K562 (cell line): ENCODE measurements around the gene ZGLP1. TPM values are rescaled to one million over a fixed set of nuclear protein-coding genes. Genes with fewer than 3 reads are reported as not detected.

Source experiments
- ASH1L ChIP-seq: fragments of 450-650 bp; IDR thresholded peaks from 2 replicates; pipeline ENCODE4 v1.6.1; 2018; ENCODE audit warnings: borderline replicate concordance, mild to moderate bottlenecking, low read depth; ENCODE audit not compliant: partially characterized antibody
- CXXC5 ChIP-seq: fragments of 250-450 bp; sonication (Bioruptor Pico); IDR thresholded peaks from 2 replicates; pipeline ENCODE4 v1.8.0; 2022; ENCODE audit warnings: inconsistent platforms, mild to moderate bottlenecking, moderate library complexity
- EZH2 ChIP-seq: IDR thresholded peaks from 2 replicates; pipeline ENCODE4 v1.6.1; 2012; ENCODE audit warnings: low read depth, mild to moderate bottlenecking, inconsistent platforms, low read length, borderline replicate concordance
- NFE2 ChIP-seq: IDR thresholded peaks from 2 replicates; pipeline ENCODE4 v1.6.1; 2014; ENCODE audit warnings: antibody characterized with exemption, low read depth
- POLR2AphosphoS5 ChIP-seq: IDR thresholded peaks from 2 replicates; pipeline ENCODE4 v1.6.1; 2011; ENCODE audit warnings: mild to moderate bottlenecking, low read depth, low read length, moderate library complexity; ENCODE audit not compliant: control insufficient read depth, insufficient read depth
- PPARD ChIP-seq: fragments of 250-450 bp; sonication (Bioruptor Pico); IDR thresholded peaks from 2 replicates; pipeline ENCODE4 v1.8.0; 2022; ENCODE audit warnings: inconsistent platforms, mild to moderate bottlenecking, moderate library complexity
- PTRF ChIP-seq: fragments of 450-650 bp; IDR thresholded peaks from 2 replicates; pipeline ENCODE4 v1.6.1; 2016; ENCODE audit warnings: mild to moderate bottlenecking, missing genetic modification characterization, missing compliant biosample characterization
- PYGO2 ChIP-seq: fragments of 450-650 bp; IDR thresholded peaks from 2 replicates; pipeline ENCODE4 v1.6.1; 2016; ENCODE audit warnings: mild to moderate bottlenecking, missing genetic modification characterization, moderate library complexity, missing compliant biosample characterization
- SPI1 ChIP-seq: IDR thresholded peaks from 2 replicates; pipeline ENCODE4 v1.6.1; 2011; ENCODE audit warnings: low read depth, low read length, control low read depth, borderline replicate concordance
- ZFP30 ChIP-seq: fragments of 250-450 bp; sonication (Bioruptor Pico); IDR thresholded peaks from 2 replicates; pipeline ENCODE4 v1.8.0; 2022; ENCODE audit warnings: moderate library complexity, mild to moderate bottlenecking, inconsistent platforms, borderline replicate concordance
- ZNF224 ChIP-seq: sonication (generic); formaldehyde crosslinking; IDR thresholded peaks from 2 replicates; pipeline ENCODE4 v1.8.0; 2022; ENCODE audit warnings: mild to moderate bottlenecking, missing genetic modification reagents
- ZNF431 ChIP-seq: sonication (generic); formaldehyde crosslinking; IDR thresholded peaks from 2 replicates; pipeline ENCODE4 v1.8.0; 2022; ENCODE audit warnings: mild to moderate bottlenecking, missing genetic modification reagents
- ZNF75A ChIP-seq: fragments of 450-650 bp; formaldehyde crosslinking; IDR thresholded peaks from 2 replicates; pipeline ENCODE4 v1.4.0; 2020; ENCODE audit warnings: mild to moderate bottlenecking
- polyA plus RNA-seq, 8 experiments: library from polyadenylated mRNA; depleted of rRNA in 4 of 8; stranded (reverse) in 5 of 8; unstranded in 3 of 8; fragments of >200 nt; fragmentation: Nextera tagmentation in 2 of 8; fragmentation: Illumina TruSeq in 1 of 8; extraction: Ambion mirVana in 2 of 8; extraction: Trizol in 1 of 8; gene quantifications; 2 replicates each; pipeline versions ENCODE4 v1.2.1 to v1.2.3, GENCODE V29; 2011 to 2014; ENCODE audit warnings: inconsistent platforms in 1 of 8, missing spikeins in 1 of 8
- total RNA-seq, 7 experiments: library from RNA; depleted of rRNA in 6 of 7; stranded (reverse); fragments of >200 nt in 6 of 7; fragmentation: Illumina TruSeq in 2 of 7; extraction: Trizol in 2 of 7; gene quantifications; 2 replicates each; pipeline versions ENCODE4 v1.2.1 to v1.2.3, GENCODE V29; 2011 to 2021; ENCODE audit warnings: low replicate concordance in 1 of 7
- TF ChIP-seq, protein P1 (sequence below): fragments of 250-450 bp; sonication (Bioruptor Pico); IDR thresholded peaks from 2 replicates; pipeline ENCODE4 v1.4.0; 2020; ENCODE audit warnings: borderline replicate concordance
- TF ChIP-seq, protein P2 (sequence below): sonication (generic); formaldehyde crosslinking; IDR thresholded peaks from 2 replicates; pipeline ENCODE4 v1.8.1; 2022; ENCODE audit warnings: missing genetic modification reagents
- TF ChIP-seq, protein P3 (sequence below), 3 experiments: IDR thresholded peaks in 2 of 3; conservative IDR thresholded peaks in 1 of 3; 2 replicates each; pipeline ENCODE4 v1.5.1; 2011 to 2012; ENCODE audit warnings: low read length in 3 of 3, mild to moderate bottlenecking in 3 of 3, control low read depth in 2 of 3, improper control_type of control experiment in 1 of 3, inconsistent platforms in 1 of 3, low read depth in 1 of 3, mixed read lengths in 1 of 3, moderate library complexity in 1 of 3; ENCODE audit not compliant: insufficient read depth in 2 of 3
- TF ChIP-seq, protein P4 (sequence below): fragments of 250-450 bp; sonication (Bioruptor Pico); IDR thresholded peaks from 2 replicates; pipeline ENCODE4 v1.8.0; 2022; ENCODE audit warnings: inconsistent platforms
- TF ChIP-seq, protein P5 (sequence below): sonication (generic); formaldehyde crosslinking; IDR thresholded peaks from 2 replicates; pipeline ENCODE4 v1.8.1; 2023; ENCODE audit warnings: mild to moderate bottlenecking, missing genetic modification reagents

The ZGLP1 gene
- total and polyA plus RNA-seq, 9 of the 15 experiments (the other 6 are each of a cell fraction or from before 2014, with no cell fraction given), result 0.24 to 4.5 (median 2.2) TPM

DNA sequence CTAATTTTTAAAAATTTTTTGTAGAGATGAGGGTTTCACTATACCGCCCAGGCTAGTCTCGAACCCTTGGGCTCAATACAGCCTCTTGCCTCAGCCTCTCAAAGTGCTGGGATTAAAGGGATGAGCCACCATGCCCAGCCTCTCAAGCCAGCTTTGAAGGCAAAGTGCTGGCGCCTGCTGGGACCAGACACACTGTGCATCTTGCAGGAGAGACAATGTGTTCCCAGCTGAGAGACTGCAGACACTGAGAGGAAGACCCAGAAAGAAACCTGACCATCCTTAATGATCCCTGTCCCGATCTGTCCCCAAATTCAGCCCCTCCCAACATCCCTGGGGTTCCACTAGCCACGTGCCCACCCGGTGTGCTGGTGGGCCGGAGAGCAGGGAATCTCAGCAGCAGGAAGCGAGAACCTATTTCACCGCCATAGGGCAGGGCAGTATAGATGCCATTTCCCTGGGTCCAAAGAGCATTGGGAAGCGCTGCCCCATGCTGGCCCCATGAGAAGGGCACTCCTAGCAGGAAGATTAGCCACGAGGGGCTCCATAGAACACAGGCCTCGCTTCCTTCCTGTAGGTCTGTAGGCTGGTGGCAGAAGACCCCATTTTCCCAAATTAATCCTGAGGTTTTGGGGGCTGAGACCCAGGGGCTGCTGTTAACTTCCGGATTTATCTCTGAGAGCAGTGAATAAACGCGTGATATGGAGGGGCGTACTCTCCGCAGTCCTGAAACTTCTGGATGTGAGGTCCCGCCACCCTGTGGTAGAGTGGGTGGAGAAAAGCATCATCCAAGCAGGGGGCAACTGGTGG, 22.7 kb upstream of the ZGLP1 start (continued):
- TF ChIP-seq ZNF431 (CRISPR knock-in tag) (0 out of 2 replicates have a peak, but pooled peaks have one; percentile 45), PYGO2 (tag) (no peak), PTRF (no peak), ASH1L (no peak), NFE2 (no peak), CXXC5 (CRISPR knock-in tag) (no peak), SPI1 (no peak), ZNF75A (no peak), EZH2 (no peak), ZFP30 (CRISPR knock-in tag) (no peak), ZNF224 (CRISPR knock-in tag) (no peak), POLR2AphosphoS5 (no peak), PPARD (CRISPR knock-in tag) (no peak)
- TF ChIP-seq, protein P1, sequence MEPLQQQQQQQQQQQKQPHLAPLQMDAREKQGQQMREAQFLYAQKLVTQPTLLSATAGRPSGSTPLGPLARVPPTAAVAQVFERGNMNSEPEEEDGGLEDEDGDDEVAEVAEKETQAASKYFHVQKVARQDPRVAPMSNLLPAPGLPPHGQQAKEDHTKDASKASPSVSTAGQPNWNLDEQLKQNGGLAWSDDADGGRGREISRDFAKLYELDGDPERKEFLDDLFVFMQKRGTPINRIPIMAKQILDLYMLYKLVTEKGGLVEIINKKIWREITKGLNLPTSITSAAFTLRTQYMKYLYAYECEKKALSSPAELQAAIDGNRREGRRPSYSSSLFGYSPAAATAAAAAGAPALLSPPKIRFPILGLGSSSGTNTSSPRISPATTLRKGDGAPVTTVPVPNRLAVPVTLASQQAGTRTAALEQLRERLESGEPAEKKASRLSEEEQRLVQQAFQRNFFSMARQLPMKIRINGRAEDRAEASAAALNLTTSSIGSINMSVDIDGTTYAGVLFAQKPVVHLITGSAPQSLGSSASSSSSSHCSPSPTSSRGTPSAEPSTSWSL (CRISPR knock-in tag), result no peak
- TF ChIP-seq, protein P2, sequence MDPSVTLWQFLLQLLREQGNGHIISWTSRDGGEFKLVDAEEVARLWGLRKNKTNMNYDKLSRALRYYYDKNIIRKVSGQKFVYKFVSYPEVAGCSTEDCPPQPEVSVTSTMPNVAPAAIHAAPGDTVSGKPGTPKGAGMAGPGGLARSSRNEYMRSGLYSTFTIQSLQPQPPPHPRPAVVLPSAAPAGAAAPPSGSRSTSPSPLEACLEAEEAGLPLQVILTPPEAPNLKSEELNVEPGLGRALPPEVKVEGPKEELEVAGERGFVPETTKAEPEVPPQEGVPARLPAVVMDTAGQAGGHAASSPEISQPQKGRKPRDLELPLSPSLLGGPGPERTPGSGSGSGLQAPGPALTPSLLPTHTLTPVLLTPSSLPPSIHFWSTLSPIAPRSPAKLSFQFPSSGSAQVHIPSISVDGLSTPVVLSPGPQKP (CRISPR knock-in tag), result no peak
- TF ChIP-seq, protein P3, sequence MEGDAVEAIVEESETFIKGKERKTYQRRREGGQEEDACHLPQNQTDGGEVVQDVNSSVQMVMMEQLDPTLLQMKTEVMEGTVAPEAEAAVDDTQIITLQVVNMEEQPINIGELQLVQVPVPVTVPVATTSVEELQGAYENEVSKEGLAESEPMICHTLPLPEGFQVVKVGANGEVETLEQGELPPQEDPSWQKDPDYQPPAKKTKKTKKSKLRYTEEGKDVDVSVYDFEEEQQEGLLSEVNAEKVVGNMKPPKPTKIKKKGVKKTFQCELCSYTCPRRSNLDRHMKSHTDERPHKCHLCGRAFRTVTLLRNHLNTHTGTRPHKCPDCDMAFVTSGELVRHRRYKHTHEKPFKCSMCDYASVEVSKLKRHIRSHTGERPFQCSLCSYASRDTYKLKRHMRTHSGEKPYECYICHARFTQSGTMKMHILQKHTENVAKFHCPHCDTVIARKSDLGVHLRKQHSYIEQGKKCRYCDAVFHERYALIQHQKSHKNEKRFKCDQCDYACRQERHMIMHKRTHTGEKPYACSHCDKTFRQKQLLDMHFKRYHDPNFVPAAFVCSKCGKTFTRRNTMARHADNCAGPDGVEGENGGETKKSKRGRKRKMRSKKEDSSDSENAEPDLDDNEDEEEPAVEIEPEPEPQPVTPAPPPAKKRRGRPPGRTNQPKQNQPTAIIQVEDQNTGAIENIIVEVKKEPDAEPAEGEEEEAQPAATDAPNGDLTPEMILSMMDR (IDR thresholded peaks at IDR 0.05 in 2 of 3, conservative IDR thresholded peaks at IDR 0.05 in 1 of 3; ENCODE audit: insufficient read depth in 2 of 3, low read depth in 1 of 3, low read length in 3 of 3), result 0 out of 6 replicates have a peak, but pooled peaks of 1 of the 3 experiments have one; percentile 3
- TF ChIP-seq, protein P4, sequence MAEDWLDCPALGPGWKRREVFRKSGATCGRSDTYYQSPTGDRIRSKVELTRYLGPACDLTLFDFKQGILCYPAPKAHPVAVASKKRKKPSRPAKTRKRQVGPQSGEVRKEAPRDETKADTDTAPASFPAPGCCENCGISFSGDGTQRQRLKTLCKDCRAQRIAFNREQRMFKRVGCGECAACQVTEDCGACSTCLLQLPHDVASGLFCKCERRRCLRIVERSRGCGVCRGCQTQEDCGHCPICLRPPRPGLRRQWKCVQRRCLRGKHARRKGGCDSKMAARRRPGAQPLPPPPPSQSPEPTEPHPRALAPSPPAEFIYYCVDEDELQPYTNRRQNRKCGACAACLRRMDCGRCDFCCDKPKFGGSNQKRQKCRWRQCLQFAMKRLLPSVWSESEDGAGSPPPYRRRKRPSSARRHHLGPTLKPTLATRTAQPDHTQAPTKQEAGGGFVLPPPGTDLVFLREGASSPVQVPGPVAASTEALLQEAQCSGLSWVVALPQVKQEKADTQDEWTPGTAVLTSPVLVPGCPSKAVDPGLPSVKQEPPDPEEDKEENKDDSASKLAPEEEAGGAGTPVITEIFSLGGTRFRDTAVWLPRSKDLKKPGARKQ, result no peak
- TF ChIP-seq, protein P5, sequence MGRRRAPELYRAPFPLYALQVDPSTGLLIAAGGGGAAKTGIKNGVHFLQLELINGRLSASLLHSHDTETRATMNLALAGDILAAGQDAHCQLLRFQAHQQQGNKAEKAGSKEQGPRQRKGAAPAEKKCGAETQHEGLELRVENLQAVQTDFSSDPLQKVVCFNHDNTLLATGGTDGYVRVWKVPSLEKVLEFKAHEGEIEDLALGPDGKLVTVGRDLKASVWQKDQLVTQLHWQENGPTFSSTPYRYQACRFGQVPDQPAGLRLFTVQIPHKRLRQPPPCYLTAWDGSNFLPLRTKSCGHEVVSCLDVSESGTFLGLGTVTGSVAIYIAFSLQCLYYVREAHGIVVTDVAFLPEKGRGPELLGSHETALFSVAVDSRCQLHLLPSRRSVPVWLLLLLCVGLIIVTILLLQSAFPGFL (CRISPR knock-in tag), result 0 out of 2 replicates have a peak, but pooled peaks have one; percentile 28
